Neural cell (in vitro differentiated cells): ENCODE data around the gene ETV6.

ENCODE experiments used
- CTCF ChIP-seq: fragments of 450-650 bp; IDR thresholded peaks from 2 replicates; pipeline ENCODE4 v1.5.1; 2014; ENCODE audit warnings: antibody characterized with exemption, mild to moderate bottlenecking, moderate library complexity; ENCODE audit not compliant: poor library complexity, severe bottlenecking
- EP300 ChIP-seq: fragments of 450-650 bp; conservative IDR thresholded peaks from 2 replicates; pipeline ENCODE4 v1.6.1; 2014; ENCODE audit warnings: antibody characterized with exemption, mild to moderate bottlenecking, moderate library complexity; ENCODE audit not compliant: poor library complexity, severe bottlenecking
- EZH2 ChIP-seq: fragments of 200-600, 300-800 bp; shearing (Covaris generic), sonication (generic); IDR thresholded peaks from 2 replicates; pipeline ENCODE4 v1.6.1; 2014; ENCODE audit warnings: antibody characterized with exemption, low read length, borderline replicate concordance, mild to moderate bottlenecking; ENCODE audit not compliant: insufficient read depth, poor library complexity, severe bottlenecking
- MXI1 ChIP-seq: fragments of 450-650 bp; conservative IDR thresholded peaks from 2 replicates; pipeline ENCODE4 v1.6.1; 2014; ENCODE audit warnings: antibody characterized with exemption, mild to moderate bottlenecking; ENCODE audit not compliant: poor library complexity, severe bottlenecking
- POLR2AphosphoS5 ChIP-seq: IDR thresholded peaks from 2 replicates; pipeline ENCODE4 v1.6.1; 2012
- RAD21 ChIP-seq: fragments of 450-650 bp; conservative IDR thresholded peaks from 2 replicates; pipeline ENCODE4 v1.6.1; 2014; ENCODE audit warnings: antibody characterized with exemption, mild to moderate bottlenecking, moderate library complexity
- REST ChIP-seq: IDR thresholded peaks from 2 replicates; pipeline ENCODE4 v1.6.1; 2012; ENCODE audit warnings: borderline replicate concordance
- SMC3 ChIP-seq: fragments of 450-650 bp; conservative IDR thresholded peaks from 2 replicates; pipeline ENCODE4 v1.6.1; 2014; ENCODE audit warnings: antibody characterized with exemption, mild to moderate bottlenecking, moderate library complexity; ENCODE audit not compliant: poor library complexity
- TAF1 ChIP-seq: IDR thresholded peaks from 2 replicates; pipeline ENCODE4 v1.6.1; 2012; ENCODE audit warnings: low read depth

- TF ChIP-seq CTCF (no peak), EP300 (no peak), POLR2AphosphoS5 (no peak), TAF1 (no peak), EZH2 (no peak), SMC3 (no peak), REST (no peak), RAD21 (no peak), MXI1 (no peak)
Measured at GRCh38 chr12:11711651-11712327, 62.3 kb downstream of the ETV6 start.
